ENCODE measurements around the gene NUCKS1.

NUCKS1 gene

GRCh38 chr1:205665201-205666045 lies 84.6 kb downstream of the NUCKS1 start:
- TF ChIP-seq EZH2phosphoT487 (IDR thresholded peaks at IDR 0.05; ENCODE audit: borderline replicate concordance): no peak
- TF ChIP-seq, protein P1, sequence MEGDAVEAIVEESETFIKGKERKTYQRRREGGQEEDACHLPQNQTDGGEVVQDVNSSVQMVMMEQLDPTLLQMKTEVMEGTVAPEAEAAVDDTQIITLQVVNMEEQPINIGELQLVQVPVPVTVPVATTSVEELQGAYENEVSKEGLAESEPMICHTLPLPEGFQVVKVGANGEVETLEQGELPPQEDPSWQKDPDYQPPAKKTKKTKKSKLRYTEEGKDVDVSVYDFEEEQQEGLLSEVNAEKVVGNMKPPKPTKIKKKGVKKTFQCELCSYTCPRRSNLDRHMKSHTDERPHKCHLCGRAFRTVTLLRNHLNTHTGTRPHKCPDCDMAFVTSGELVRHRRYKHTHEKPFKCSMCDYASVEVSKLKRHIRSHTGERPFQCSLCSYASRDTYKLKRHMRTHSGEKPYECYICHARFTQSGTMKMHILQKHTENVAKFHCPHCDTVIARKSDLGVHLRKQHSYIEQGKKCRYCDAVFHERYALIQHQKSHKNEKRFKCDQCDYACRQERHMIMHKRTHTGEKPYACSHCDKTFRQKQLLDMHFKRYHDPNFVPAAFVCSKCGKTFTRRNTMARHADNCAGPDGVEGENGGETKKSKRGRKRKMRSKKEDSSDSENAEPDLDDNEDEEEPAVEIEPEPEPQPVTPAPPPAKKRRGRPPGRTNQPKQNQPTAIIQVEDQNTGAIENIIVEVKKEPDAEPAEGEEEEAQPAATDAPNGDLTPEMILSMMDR (conservative IDR thresholded peaks at IDR 0.05; ENCODE audit: low read length): no peak
- Histone ChIP-seq H3F3A (ENCODE audit: low read depth) (no peaks in the 10 kb centered on the region), H3K9me3 (ENCODE audit: insufficient read depth, low read depth, low read length) (no peaks in the 10 kb centered on the region), H3K4me1 (ENCODE audit: insufficient read depth, low read length, poor library complexity, severe bottlenecking) (peaks cover 46% of the 10 kb centered on the region), H3K4me2 (ENCODE audit: low read depth, low read length, poor library complexity, severe bottlenecking) (peak overlapping the region; percentile 2), H3K36me3 (ENCODE audit: insufficient read depth, low read length) (peaks cover 23% of the 10 kb centered on the region; the same call in 1 of the 2 replicates), H3K4me3 (ENCODE audit: low read length, poor library complexity, severe bottlenecking) (no peak overlapping the region), H3K9me2 (replicated peaks; ENCODE audit: low read depth, low read length) (no peaks in the 10 kb centered on the region), H2AFZ (ENCODE audit: low read length) (no peak overlapping the region), H3K79me2 (ENCODE audit: insufficient read depth, low read length) (peaks cover 44% of the 10 kb centered on the region), H3K9ac (ENCODE audit: low read depth, low read length, poor library complexity, severe bottlenecking) (peak overlapping the region; percentile 3), H4K20me1 (ENCODE audit: insufficient read depth, low read length, poor library complexity, severe bottlenecking) (no peaks in the 10 kb centered on the region), H3K27me3 (ENCODE audit: insufficient read depth, low read length, poor library complexity, severe bottlenecking) (no peaks in the 10 kb centered on the region)

DNA sequence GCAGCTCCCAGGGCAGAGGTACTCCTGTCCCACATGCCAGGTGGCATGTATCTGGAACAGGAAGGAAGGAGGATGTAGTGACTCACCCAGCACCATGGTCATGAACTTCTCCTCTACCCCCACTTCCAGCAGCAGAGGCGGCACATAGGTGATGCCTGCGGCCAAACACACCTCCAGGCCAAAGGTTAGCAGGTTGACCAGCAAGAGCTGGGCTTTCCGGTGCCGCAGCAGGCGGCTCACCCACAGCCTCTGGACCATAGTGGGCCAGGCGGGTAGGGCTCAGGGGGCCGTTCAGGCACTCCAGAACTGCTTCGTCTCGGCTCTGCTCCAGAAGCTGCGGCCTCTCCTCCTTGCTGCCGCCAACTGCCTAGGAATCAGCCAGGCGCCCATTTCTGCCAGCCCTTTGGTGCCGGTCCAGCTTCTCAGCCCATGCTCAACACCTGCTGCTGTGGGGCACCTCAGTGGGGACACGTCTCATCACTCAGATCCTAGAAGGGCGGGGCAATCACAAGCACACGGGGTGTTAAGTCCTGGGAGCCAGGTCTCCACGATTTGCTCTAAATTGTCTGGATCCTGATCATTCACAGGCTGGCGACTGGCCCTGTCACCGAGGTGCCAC lies 85.5 kb downstream of the NUCKS1 start:
- Histone ChIP-seq H3K9me3 (ENCODE audit: insufficient read depth, low read depth, low read length) (no peaks in the 10 kb centered on the region), H3K9ac (ENCODE audit: low read depth, low read length, poor library complexity, severe bottlenecking) (peak overlapping the region; percentile 3), H3K4me3 (ENCODE audit: low read length, poor library complexity, severe bottlenecking) (no peak overlapping the region), H3K4me1 (ENCODE audit: insufficient read depth, low read length, poor library complexity, severe bottlenecking) (peaks cover 49% of the 10 kb centered on the region), H2AFZ (ENCODE audit: low read length) (no peak overlapping the region), H3K9me2 (replicated peaks; ENCODE audit: low read depth, low read length) (no peaks in the 10 kb centered on the region), H3K27me3 (ENCODE audit: insufficient read depth, low read length, poor library complexity, severe bottlenecking) (no peaks in the 10 kb centered on the region), H3K79me2 (ENCODE audit: insufficient read depth, low read length) (peaks cover 36% of the 10 kb centered on the region; the same call in 1 of the 2 replicates), H4K20me1 (ENCODE audit: insufficient read depth, low read length, poor library complexity, severe bottlenecking) (no peaks in the 10 kb centered on the region), H3F3A (ENCODE audit: low read depth) (no peaks in the 10 kb centered on the region), H3K36me3 (ENCODE audit: insufficient read depth, low read length) (peaks cover 27% of the 10 kb centered on the region; the same call in 1 of the 2 replicates), H3K4me2 (ENCODE audit: low read depth, low read length, poor library complexity, severe bottlenecking) (no peak overlapping the region)
- no peak for TF ChIP-seq EZH2phosphoT487 (IDR thresholded peaks at IDR 0.05; ENCODE audit: borderline replicate concordance)
- TF ChIP-seq, protein P1 (conservative IDR thresholded peaks at IDR 0.05; ENCODE audit: low read length): no peak

DNA sequence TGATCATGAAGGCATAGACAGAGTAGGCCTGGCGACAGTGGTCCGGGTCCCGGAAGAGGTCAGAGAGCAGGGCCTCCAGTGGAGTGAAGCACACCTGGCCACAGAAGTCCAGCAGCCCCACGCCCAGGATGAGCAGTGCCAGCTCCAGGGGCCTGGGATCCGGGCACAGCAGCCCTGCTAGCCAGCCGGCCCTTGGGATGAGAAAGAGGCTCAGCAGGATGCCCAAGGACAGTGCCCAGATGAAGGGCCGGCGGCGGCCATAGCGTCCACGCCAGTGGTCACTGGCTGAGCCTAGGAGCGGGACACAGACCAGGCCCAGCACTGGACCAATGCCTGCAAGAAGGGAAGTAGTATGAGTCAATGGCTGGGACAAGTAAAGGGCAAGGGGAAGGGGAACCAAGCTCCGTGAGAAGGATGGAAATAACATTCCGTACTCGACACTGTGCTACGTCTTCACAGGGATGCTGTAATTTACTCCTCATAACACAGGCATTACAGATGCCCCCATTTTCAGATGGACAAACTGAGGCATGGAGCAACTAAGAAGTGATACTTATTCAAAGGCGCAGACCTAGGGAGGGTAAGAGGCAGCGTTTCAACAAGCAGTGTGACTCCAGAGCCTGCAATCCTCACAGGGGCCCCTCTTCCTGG lies 86.6 kb downstream of the NUCKS1 start:
- no peaks in the 10 kb centered on the region for H3K27me3 ChIP-seq (ENCODE audit: insufficient read depth, low read length, poor library complexity, severe bottlenecking)
- TF ChIP-seq, protein P1 (conservative IDR thresholded peaks at IDR 0.05; ENCODE audit: low read length): no peak
- no peak for TF ChIP-seq EZH2phosphoT487 (IDR thresholded peaks at IDR 0.05; ENCODE audit: borderline replicate concordance)
- no peak overlapping the region for H3K9ac ChIP-seq (ENCODE audit: low read depth, low read length, poor library complexity, severe bottlenecking)
- H2AFZ ChIP-seq (ENCODE audit: low read length): no peak overlapping the region
- H3K4me1 ChIP-seq (ENCODE audit: insufficient read depth, low read length, poor library complexity, severe bottlenecking): peaks cover 38% of the 10 kb centered on the region
- no peak overlapping the region for H3K4me3 ChIP-seq (ENCODE audit: low read length, poor library complexity, severe bottlenecking)
- H3K9me2 ChIP-seq (replicated peaks; ENCODE audit: low read depth, low read length): no peaks in the 10 kb centered on the region
- peaks cover 31% of the 10 kb centered on the region; the same call in 1 of the 2 replicates for H3K36me3 ChIP-seq (ENCODE audit: insufficient read depth, low read length)
- no peaks in the 10 kb centered on the region for H3K9me3 ChIP-seq (ENCODE audit: insufficient read depth, low read depth, low read length)
- peaks cover 25% of the 10 kb centered on the region; the same call in 1 of the 2 replicates for H3K79me2 ChIP-seq (ENCODE audit: insufficient read depth, low read length)
- H3K4me2 ChIP-seq (ENCODE audit: low read depth, low read length, poor library complexity, severe bottlenecking): no peak overlapping the region
- no peaks in the 10 kb centered on the region for H3F3A ChIP-seq (ENCODE audit: low read depth)
- no peaks in the 10 kb centered on the region for H4K20me1 ChIP-seq (ENCODE audit: insufficient read depth, low read length, poor library complexity, severe bottlenecking)
